Pericardium fibroblast (primary cell): Measurements from ENCODE around the gene FECH. TPM values are rescaled to one million over a fixed set of nuclear protein-coding genes. Genes with fewer than 3 reads are reported as not detected.

Source experiments
- total RNA-seq: library from RNA; depleted of rRNA; stranded (reverse); fragments of >200 nt; gene quantifications from 2 replicates; pipeline ENCODE4 v1.2.3, GENCODE V29; 2015

FECH gene
- 22.1 and 39.0 TPM in 2 replicates for total RNA-seq

GRCh38 chr18:57586251-57587049, at the start of gene FECH:
Gene FECH (minus strand): TSS chr18:57586702. CDS start chr18:57586620, 82 bp downstream.

Other genes with a start within 250 kb of the FECH start
- not detected in 2 replicates for gene ST8SIA3, start 234.1 kb downstream of the FECH start, total RNA-seq
- gene ONECUT2, start 151.3 kb downstream of the FECH start, total RNA-seq: not detected in 2 replicates
- 99.5 and 117 TPM in 2 replicates for gene NARS1, start 35.1 kb upstream of the FECH start, total RNA-seq
- 4.2 and 4.8 TPM in 2 replicates for gene ATP8B1, start 216.6 kb upstream of the FECH start, total RNA-seq